Cerebellar nuclear complex (tissue), 1 donor: ENCODE measurements around the gene PPP2R1B.

ENCODE experiments used
- DNase-seq, 2 experiments: peaks; one replicate each; lab custom pipeline; 2025; lab: John Stamatoyannopoulos, UW

PPP2R1B gene

DNA sequence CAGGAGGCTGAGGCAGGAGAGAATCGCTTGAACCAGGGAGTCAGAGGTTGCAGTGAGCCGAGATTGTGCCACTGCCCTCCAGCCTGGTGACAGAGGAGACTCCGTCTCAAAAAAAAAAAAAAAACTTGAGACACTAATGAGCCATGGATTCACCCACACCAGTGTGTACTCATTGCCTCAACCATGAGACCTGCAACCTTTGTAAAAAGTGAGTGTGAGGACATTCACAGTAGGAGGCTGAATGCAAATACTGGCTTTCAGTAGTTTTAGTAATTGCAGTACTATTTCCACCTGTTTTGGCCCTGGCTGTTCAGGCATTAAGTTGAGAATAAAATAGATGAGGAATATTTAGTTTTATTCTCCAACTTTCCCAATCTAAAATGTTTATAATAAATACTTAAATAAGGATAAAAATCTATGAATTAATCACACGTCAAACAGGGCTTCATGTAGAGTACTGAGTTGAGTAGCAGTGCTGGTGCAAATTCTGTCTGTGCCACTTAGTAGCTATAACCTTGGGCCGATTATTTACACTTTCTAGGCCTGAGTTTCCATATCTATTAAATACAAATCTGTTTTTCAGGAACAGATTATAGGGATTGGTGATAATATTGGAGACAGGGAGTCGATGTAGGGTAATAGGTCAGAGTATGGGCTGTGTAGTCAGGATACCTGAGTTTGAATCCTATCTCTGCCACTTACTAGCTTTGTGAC, 72.8 kb downstream of the PPP2R1B start:
- DNase-seq: no peak

DNA sequence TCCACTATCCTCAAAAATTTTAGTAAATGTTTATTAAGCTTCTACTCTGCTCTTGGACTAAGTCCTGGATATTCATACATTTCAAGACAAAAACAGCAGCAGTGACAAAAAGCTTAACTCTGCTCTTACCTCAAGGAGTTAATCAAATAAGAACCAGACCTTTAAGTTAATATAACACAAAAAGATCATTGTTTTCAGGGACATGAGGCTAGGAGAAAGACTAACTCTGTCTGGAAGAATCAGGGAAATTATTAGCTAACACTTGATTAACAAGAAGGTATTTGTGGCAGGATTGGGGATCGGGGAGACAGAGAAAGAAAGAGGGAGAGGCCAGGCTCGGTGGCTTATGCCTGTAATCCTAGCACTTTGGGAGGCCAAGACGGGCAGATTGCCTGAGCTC, 74.4 kb downstream of the PPP2R1B start:
- no peak for DNase-seq

DNA sequence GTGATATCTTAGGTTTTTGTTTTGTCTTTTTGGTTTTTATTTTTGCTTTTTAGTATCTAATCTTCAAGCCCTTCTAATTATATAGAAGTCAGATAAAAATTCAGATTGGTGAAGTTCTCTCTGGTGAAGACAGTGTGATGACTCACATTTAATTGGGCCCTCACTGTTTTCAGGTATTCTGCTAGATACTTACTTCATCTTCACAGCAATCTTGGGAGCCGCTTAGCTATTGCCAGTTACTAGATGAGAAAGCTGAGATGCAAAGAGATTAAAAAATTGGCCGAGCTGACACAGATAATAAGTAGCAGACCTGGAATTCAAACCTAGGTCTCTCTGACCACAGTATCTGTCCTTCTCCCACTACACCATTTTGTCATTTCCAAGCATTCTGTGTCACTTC, 75.0 kb downstream of the PPP2R1B start:
- no peak for DNase-seq

DNA sequence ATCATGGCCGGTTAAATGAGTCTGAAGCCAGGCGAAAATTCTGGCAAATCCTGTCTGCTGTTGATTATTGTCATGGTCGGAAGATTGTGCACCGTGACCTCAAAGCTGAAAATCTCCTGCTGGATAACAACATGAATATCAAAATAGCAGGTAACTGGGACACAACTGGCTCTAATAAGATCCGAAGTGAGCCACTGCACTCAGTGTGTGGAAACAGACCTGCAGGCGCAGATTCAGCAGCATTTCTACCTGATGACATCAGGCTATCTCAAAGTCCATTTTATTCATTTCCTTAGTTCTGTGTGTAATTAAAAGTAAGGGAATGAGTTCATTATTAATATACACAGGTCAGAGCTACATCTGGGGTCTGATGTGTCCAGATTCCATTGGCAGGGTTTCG, 78.2 kb downstream of the PPP2R1B start:
- no peak for DNase-seq

DNA sequence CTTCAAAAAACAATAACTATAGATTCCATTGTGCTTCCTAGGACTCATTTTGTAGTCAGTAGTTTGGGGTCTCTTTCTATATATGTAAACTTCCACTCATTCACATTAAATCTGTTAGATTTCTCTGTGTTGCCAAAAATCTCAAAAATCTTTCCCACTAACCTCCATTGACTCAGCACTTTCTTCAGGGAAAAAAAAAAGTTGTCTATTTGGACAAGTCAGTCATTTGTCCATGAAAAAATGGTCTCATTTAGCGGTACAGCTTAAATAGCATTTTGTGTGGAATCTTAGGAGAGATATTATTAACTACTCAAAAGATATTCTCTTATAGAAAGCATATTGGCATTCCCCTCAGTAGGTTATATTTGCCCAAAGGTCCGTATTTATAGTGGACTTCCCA, 81.9 kb downstream of the PPP2R1B start:
- DNase-seq: no peak

DNA sequence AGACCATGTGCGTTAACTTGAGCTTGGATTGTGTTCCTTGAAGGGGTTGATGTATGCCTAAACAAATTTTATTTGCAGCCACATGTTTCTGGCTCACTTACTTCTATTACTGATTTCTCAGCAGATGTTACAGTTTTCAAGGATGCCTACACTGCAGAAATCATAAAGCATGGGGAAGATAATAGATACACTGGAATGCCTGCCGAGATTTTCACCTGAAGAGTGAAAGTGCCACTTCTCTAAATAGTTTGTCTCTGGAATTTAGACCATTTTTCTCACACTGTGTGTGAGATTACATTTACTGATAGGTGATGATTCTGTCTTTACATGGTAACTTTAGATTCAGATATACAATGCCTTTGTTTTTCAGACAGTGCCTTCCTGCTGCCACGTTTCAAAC, 82.4 kb downstream of the PPP2R1B start:
- DNase-seq: no peak

DNA sequence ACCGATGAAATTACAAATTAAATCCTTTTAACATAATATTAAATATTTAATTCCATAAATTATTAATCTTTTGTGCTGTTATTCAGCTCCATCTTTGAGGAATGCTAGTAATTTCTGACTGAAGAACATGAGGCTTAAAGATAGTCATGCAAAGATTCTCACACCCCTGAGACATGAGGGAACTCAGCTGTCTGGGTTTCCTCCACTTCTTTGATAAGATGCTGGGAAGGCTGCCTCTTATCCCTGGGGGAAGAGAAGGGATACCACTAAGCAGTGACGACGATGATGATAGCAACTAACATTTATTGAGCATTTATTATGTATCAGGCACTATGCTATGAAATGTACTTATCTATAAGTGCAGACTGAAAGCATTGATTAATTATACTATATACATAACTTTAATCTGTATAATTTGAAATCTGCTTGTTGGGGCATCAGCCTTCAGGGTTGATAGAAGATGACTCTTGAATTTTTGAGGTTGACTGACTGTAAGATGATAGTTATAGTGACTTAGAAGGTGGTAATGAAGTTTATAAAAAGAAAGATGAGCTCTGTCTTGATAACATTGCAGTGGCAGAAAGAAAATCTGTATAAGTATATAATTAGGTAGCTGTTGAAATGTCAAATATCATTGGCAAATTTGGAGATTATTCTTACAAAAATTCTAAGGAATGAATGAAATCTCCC, 85.6 kb downstream of the PPP2R1B start:
- DNase-seq: no peak
